ENCODE data around the gene ING3.
"Not testable (repeated sequence)": the region's sequence is repeated elsewhere in the genome, so short reads cannot be mapped to it uniquely, and the experiment has no call there.

ING3 gene

DNA sequence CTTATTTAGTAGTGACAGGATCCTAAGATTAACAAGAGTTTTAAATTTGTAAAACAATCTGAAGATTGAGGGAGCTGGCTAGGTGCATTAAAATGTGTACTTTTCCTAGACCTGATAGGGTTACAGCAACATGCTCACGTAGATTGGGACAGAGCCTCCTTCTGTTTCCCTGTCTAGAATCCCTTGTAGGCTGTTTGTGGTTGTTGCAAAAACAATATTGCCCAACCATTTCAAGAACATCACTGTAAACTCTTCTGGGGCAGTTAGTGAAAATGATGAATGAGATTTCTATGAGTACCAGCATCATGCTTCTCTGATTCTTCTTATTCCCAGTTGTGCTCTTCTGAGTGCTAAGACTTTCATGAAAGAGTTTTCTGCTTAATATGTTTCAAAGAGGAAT is 23.3 kb downstream of the ING3 start:
- Histone ChIP-seq H3K27ac (no peak overlapping the region), H3K36me3 (ENCODE audit: control insufficient read depth, insufficient read depth, low read length) (no peaks in the 10 kb centered on the region)

DNA sequence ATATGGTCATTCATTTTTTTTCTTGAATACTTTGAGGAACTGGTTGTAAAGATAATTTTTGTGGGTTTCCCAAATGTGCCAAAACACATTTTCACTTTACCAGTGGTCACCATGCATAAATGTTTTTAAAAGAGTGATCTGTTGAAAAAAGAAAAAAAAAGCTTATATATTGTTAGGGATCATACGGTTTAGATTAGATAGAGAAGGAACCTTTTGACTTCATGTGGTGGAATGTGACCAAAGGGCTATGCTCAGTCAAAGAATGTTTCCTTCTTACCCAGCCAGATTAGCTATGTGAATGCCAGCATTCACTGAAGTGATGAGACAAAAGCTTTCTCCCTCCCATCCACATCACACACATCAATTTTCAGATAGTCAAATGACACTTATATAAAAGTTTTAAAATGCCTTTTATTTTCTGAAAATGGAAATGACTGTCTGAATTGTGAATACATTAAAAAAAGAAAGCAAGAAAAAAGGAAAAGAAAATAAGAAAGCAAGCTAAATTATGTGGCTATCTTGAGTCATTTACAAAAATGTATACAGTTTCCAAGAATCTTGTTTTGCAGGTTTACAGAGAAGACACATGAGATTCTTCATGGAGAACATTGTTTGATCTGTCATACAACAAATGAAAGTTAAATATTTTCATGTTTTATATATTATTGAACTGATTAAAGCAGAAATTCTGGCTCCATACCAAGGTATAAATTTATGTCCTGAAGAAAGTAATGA is 29.4 kb downstream of the ING3 start:
- Histone ChIP-seq H3K4me1 (no peaks in the 10 kb centered on the region), H2AFZ (no peak overlapping the region), H3K4me2 (ENCODE audit: low read length) (no peak overlapping the region), H3K4me3 (ENCODE audit: low read depth, low read length) (no peak overlapping the region), H3K27me3 (ENCODE audit: control insufficient read depth, insufficient read depth, low read length) (no peaks in the 10 kb centered on the region), H3K9me3 (ENCODE audit: control insufficient read depth, low read length) (no peaks in the 10 kb centered on the region), H3K9ac (no peak overlapping the region), H3K36me3 (ENCODE audit: control insufficient read depth, insufficient read depth, low read length) (no peaks in the 10 kb centered on the region), H3K79me2 (no peaks in the 10 kb centered on the region), H3K27ac (no peak overlapping the region)
- TF ChIP-seq, protein P1, sequence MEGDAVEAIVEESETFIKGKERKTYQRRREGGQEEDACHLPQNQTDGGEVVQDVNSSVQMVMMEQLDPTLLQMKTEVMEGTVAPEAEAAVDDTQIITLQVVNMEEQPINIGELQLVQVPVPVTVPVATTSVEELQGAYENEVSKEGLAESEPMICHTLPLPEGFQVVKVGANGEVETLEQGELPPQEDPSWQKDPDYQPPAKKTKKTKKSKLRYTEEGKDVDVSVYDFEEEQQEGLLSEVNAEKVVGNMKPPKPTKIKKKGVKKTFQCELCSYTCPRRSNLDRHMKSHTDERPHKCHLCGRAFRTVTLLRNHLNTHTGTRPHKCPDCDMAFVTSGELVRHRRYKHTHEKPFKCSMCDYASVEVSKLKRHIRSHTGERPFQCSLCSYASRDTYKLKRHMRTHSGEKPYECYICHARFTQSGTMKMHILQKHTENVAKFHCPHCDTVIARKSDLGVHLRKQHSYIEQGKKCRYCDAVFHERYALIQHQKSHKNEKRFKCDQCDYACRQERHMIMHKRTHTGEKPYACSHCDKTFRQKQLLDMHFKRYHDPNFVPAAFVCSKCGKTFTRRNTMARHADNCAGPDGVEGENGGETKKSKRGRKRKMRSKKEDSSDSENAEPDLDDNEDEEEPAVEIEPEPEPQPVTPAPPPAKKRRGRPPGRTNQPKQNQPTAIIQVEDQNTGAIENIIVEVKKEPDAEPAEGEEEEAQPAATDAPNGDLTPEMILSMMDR (IDR thresholded peaks at IDR 0.05) = no peak

More for the DNA sequence above, 23.3 kb downstream of the ING3 start:
- Histone ChIP-seq H3K4me3 (ENCODE audit: low read depth, low read length) (no peak overlapping the region), H3K9me3 (ENCODE audit: control insufficient read depth, low read length) (no peaks in the 10 kb centered on the region), H3K4me1 (no peaks in the 10 kb centered on the region), H3K27me3 (ENCODE audit: control insufficient read depth, insufficient read depth, low read length) (no peaks in the 10 kb centered on the region), H3K9ac (no peak overlapping the region), H2AFZ (no peak overlapping the region), H3K79me2 (no peaks in the 10 kb centered on the region), H3K4me2 (ENCODE audit: low read length) (no peak overlapping the region)
- TF ChIP-seq, protein P1 (IDR thresholded peaks at IDR 0.05) = no peak

DNA sequence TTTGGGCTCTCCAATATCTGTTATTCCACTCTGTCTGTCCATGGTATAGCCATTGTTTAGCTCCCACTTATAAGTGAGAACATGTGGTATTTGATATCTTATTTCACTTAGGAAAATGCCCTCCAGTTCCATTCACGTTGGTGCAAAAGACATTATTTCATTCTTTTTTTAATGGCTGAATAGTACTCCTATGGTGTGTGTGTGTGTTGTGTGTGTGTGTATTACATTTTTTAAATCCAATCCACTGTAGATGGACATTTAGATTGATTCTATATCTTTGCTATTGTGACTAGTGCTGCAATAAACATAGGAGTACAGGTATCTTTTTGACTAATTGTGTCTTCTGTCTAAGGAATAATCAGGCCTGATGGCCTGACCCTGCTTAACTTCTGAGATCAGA is 30.5 kb downstream of the ING3 start:
- no peak overlapping the region for H2AFZ ChIP-seq
- no peaks in the 10 kb centered on the region for H3K36me3 ChIP-seq (ENCODE audit: control insufficient read depth, insufficient read depth, low read length)
- H3K4me2 ChIP-seq (ENCODE audit: low read length) = no peak overlapping the region
- no peak overlapping the region for H3K4me3 ChIP-seq (ENCODE audit: low read depth, low read length)
- no peaks in the 10 kb centered on the region for H3K4me1 ChIP-seq
- TF ChIP-seq, protein P1 (IDR thresholded peaks at IDR 0.05) = no peak
- H3K79me2 ChIP-seq = no peaks in the 10 kb centered on the region
- H3K9me3 ChIP-seq (ENCODE audit: control insufficient read depth, low read length) = no peaks in the 10 kb centered on the region
- no peak overlapping the region for H3K9ac ChIP-seq
- no peak overlapping the region for H3K27ac ChIP-seq
- H3K27me3 ChIP-seq (ENCODE audit: control insufficient read depth, insufficient read depth, low read length) = no peaks in the 10 kb centered on the region

DNA sequence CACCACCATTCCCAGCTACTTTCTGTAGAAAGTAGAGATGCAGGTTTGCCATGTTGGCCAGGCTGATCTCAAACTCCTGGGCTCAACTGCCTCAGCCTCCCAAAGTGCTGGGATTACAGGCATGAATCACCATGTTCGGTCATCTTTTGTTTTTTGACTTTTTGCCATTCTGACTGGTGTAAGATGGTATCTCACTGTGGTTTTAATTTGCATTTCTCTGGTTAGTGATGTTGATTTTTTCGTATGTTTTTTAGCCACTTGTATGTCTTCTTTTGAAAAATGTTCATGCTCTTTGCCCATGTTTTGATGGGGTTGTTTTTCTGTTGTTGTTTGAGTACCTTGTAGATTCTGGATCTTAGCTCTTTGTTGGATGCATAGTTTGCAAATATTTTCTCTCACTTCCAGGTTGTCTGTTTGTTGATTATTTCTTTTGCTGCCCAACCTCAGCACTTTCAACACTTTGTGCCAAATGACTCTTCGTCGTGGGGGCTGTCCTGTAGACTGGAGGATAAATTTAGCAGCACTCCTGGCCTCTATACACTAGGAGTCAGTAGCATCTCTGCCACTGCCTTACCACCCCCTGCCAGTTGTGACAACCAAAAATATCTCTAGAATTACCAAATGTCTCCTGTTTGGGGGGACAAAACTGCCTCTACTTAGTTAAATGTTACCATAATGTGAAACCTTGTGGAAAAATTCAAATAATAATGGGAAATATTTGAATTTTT is 31.5 kb downstream of the ING3 start:
- Histone ChIP-seq H3K9me3 (ENCODE audit: control insufficient read depth, low read length) (no peaks in the 10 kb centered on the region), H3K27me3 (ENCODE audit: control insufficient read depth, insufficient read depth, low read length) (no peaks in the 10 kb centered on the region), H3K4me1 (no peaks in the 10 kb centered on the region), H3K36me3 (ENCODE audit: control insufficient read depth, insufficient read depth, low read length) (no peaks in the 10 kb centered on the region), H3K9ac (no peak overlapping the region), H3K4me2 (ENCODE audit: low read length) (no peak overlapping the region), H3K27ac (no peak overlapping the region), H3K79me2 (no peaks in the 10 kb centered on the region), H2AFZ (no peak overlapping the region), H3K4me3 (ENCODE audit: low read depth, low read length) (no peak overlapping the region)
- TF ChIP-seq, protein P1 (IDR thresholded peaks at IDR 0.05) = no peak

DNA sequence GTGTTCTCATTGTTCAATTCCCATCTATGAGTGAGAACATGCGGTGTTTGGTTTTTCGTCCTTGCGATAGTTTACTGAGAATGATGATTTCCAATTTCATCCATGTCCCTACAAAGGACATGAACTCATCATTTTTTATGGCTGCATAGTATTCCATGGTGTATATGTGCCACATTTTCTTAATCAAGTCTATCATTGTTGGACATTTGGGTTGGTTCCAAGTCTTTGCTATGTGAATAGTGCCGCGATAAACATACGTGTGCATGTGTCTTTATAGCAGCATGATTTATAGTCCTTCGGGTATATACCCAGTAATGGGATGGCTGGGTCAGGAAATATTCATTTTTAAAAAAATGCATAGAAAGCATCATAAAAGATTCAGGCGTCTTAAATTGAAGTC is 33.0 kb downstream of the ING3 start:
- H3K36me3 ChIP-seq (ENCODE audit: control insufficient read depth, insufficient read depth, low read length); H3K79me2 ChIP-seq; H3K27ac ChIP-seq; H3K4me3 ChIP-seq (ENCODE audit: low read depth, low read length); H3K4me2 ChIP-seq (ENCODE audit: low read length); H2AFZ ChIP-seq; H3K4me1 ChIP-seq; H3K9me3 ChIP-seq (ENCODE audit: control insufficient read depth, low read length); H3K27me3 ChIP-seq (ENCODE audit: control insufficient read depth, insufficient read depth, low read length); H3K9ac ChIP-seq: not testable (repeated sequence)

Data from parathyroid adenoma (tissue), 2 donors.